Hepatocyte (in vitro differentiated cells): ENCODE measurements around the gene TRPV2.

Experiments used
- EZH2 ChIP-seq: fragments of 200-600 bp; sonication (generic); IDR thresholded peaks from 2 replicates; pipeline ENCODE4 v1.6.1; 2016; ENCODE audit warnings: antibody characterized with exemption, mild to moderate bottlenecking, borderline replicate concordance
- EZH2phosphoT487 ChIP-seq: fragments of 200-600 bp; sonication (generic); IDR thresholded peaks from one replicate; pipeline ENCODE4 v1.6.1; 2018; ENCODE audit warnings: antibody characterized with exemption, mild to moderate bottlenecking, low read depth, moderate library complexity; ENCODE audit not compliant: unreplicated experiment, severe bottlenecking
- TF ChIP-seq, protein P1 (sequence below): fragments of 200-600 bp; sonication (generic); IDR thresholded peaks from 2 replicates; pipeline ENCODE4 v1.5.1; 2016; ENCODE audit warnings: antibody characterized with exemption, mild to moderate bottlenecking; ENCODE audit not compliant: poor library complexity

DNA sequence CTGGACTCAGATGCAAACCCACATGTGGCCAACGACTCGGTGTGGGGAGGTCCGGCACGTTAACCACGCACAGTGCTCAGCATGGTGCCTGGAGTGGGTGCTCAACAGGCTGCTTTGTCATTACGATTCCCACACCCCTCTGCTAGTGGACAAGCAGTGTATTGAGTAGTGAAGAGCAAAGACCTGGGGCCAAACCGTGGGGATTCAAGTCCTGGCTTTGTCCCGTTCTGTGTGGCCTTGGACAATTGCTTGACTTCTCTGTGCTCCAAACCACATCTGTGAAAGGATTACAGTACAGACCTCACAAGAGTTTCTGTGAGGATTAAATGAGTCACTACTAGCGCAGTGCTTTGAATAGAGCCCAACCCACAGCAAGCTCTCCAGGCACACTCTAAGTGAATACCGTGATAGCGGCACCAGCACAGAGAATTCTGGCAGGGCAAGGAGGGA, 33.8 kb downstream of the TRPV2 start:
- TF ChIP-seq, protein P1, sequence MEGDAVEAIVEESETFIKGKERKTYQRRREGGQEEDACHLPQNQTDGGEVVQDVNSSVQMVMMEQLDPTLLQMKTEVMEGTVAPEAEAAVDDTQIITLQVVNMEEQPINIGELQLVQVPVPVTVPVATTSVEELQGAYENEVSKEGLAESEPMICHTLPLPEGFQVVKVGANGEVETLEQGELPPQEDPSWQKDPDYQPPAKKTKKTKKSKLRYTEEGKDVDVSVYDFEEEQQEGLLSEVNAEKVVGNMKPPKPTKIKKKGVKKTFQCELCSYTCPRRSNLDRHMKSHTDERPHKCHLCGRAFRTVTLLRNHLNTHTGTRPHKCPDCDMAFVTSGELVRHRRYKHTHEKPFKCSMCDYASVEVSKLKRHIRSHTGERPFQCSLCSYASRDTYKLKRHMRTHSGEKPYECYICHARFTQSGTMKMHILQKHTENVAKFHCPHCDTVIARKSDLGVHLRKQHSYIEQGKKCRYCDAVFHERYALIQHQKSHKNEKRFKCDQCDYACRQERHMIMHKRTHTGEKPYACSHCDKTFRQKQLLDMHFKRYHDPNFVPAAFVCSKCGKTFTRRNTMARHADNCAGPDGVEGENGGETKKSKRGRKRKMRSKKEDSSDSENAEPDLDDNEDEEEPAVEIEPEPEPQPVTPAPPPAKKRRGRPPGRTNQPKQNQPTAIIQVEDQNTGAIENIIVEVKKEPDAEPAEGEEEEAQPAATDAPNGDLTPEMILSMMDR, result no peak
- no peak for TF ChIP-seq EZH2
- TF ChIP-seq EZH2phosphoT487, result no peak
